Stimulated activated memory B cell treated with anti-CD40 and anti-IgM and Interleukin-4, amounts not matched to agents 10 μg/mL and 1 μg/mL and 100 μg/mL, for 72 hours (primary cell): ENCODE measurements around the gene HLA-E.
A peak's percentile ranks its signal among the peaks of the same experiment; 100 is the strongest.
"Not testable (repeated sequence)": the region's sequence is repeated elsewhere in the genome, so short reads cannot be mapped to it uniquely, and the experiment has no call there.

Source experiments
- ATAC-seq: fragments of 150-1000 bp; cut with Tn5 transposase; 2 replicates; pipeline ENCODE4 v1.10.0; 2021
- H3K27ac Mint-ChIP-seq: one replicate; pipeline ENCODE4 v1.8.0; 2022; ENCODE audit warnings: mild to moderate bottlenecking, mixed read lengths
- H3K27me3 Mint-ChIP-seq: one replicate; pipeline ENCODE4 v1.8.0; 2022; ENCODE audit warnings: mixed read lengths
- H3K36me3 Mint-ChIP-seq: one replicate; pipeline ENCODE4 v1.8.0; 2022; ENCODE audit warnings: mixed read lengths
- H3K4me1 Mint-ChIP-seq: one replicate; pipeline ENCODE4 v1.8.0; 2022; ENCODE audit warnings: mixed read lengths
- H3K4me3 Mint-ChIP-seq: one replicate; pipeline ENCODE4 v1.8.0; 2022; ENCODE audit warnings: mild to moderate bottlenecking, moderate library complexity, mixed read lengths
- H3K9me3 Mint-ChIP-seq: one replicate; pipeline ENCODE4 v1.8.0; 2022; ENCODE audit warnings: mixed read lengths

HLA-E gene

GRCh38 chr6:30513451-30513850 lies 24.1 kb downstream of the HLA-E start:
- H3K9me3 Mint-ChIP-seq, result peaks cover 2% of the 10 kb centered on the region
- H3K36me3 Mint-ChIP-seq, result no peaks in the 10 kb centered on the region
- no peak overlapping the region for H3K27ac Mint-ChIP-seq
- peaks cover 72% of the 10 kb centered on the region for H3K4me1 Mint-ChIP-seq
- no peak for ATAC-seq
- no peaks in the 10 kb centered on the region for H3K27me3 Mint-ChIP-seq
- H3K4me3 Mint-ChIP-seq, result no peak overlapping the region

GRCh38 chr6:30515106-30515505 lies 25.8 kb downstream of the HLA-E start:
- no peak for ATAC-seq
- H3K9me3 Mint-ChIP-seq, result peaks cover 2% of the 10 kb centered on the region
- peaks cover 61% of the 10 kb centered on the region for H3K4me1 Mint-ChIP-seq
- peak overlapping the region; percentile 91 for H3K4me3 Mint-ChIP-seq
- H3K36me3 Mint-ChIP-seq, result no peaks in the 10 kb centered on the region
- no peaks in the 10 kb centered on the region for H3K27me3 Mint-ChIP-seq
- peak overlapping the region; percentile 96 for H3K27ac Mint-ChIP-seq

- peaks cover 57% of the 10 kb centered on the region for H3K4me1 Mint-ChIP-seq
- H3K9me3 Mint-ChIP-seq, result peaks cover 2% of the 10 kb centered on the region
- peak overlapping the region; percentile 91 for H3K4me3 Mint-ChIP-seq
- peak overlapping the region; percentile 96 for H3K27ac Mint-ChIP-seq
- H3K27me3 Mint-ChIP-seq, result no peaks in the 10 kb centered on the region
- ATAC-seq, result peak; percentile 91
- no peaks in the 10 kb centered on the region for H3K36me3 Mint-ChIP-seq
Observed at GRCh38 chr6:30515944-30516753, 26.8 kb downstream of the HLA-E start.

- H3K4me3 Mint-ChIP-seq, result peak overlapping the region; percentile 91
- H3K27me3 Mint-ChIP-seq, ATAC-seq: not testable (repeated sequence)
Observed at GRCh38 chr6:30516754-30517076, 27.4 kb downstream of the HLA-E start.

GRCh38 chr6:30517767-30518504 lies 28.6 kb downstream of the HLA-E start:
- H3K27me3 Mint-ChIP-seq, H3K9me3 Mint-ChIP-seq, H3K4me3 Mint-ChIP-seq, H3K36me3 Mint-ChIP-seq, ATAC-seq: not testable (repeated sequence)
- peaks cover 56% of the 10 kb centered on the region for H3K4me1 Mint-ChIP-seq
- H3K27ac Mint-ChIP-seq, result peak overlapping the region; percentile 96

More at GRCh38 chr6:30516754-30517076, 27.4 kb downstream of the HLA-E start:
- Mint-ChIP-seq H3K27ac (peak overlapping the region; percentile 96), H3K4me1 (peaks cover 56% of the 10 kb centered on the region)
- H3K36me3 Mint-ChIP-seq, H3K9me3 Mint-ChIP-seq: not testable (repeated sequence)

GRCh38 chr6:30518505-30519145 lies 29.3 kb downstream of the HLA-E start:
- H3K9me3 Mint-ChIP-seq, H3K4me3 Mint-ChIP-seq, H3K36me3 Mint-ChIP-seq, H3K27me3 Mint-ChIP-seq, ATAC-seq: not testable (repeated sequence)
- Mint-ChIP-seq H3K4me1 (peaks cover 60% of the 10 kb centered on the region), H3K27ac (peak overlapping the region; percentile 96)

GRCh38 chr6:30520522-30520921 lies 31.2 kb downstream of the HLA-E start:
- Mint-ChIP-seq H3K27me3 (no peaks in the 10 kb centered on the region), H3K4me1 (peaks cover 68% of the 10 kb centered on the region), H3K36me3 (peaks cover 6% of the 10 kb centered on the region), H3K27ac (peak overlapping the region; percentile 59), H3K9me3 (peaks cover 2% of the 10 kb centered on the region), H3K4me3 (no peak overlapping the region)
- no peak for ATAC-seq

- not testable (repeated sequence) for ATAC-seq, H3K27me3 Mint-ChIP-seq, H3K4me3 Mint-ChIP-seq, H3K9me3 Mint-ChIP-seq, H3K36me3 Mint-ChIP-seq
- peaks cover 68% of the 10 kb centered on the region for H3K4me1 Mint-ChIP-seq
- H3K27ac Mint-ChIP-seq, result peak overlapping the region; percentile 78
Observed at GRCh38 chr6:30521082-30521481, 31.8 kb downstream of the HLA-E start.

- ATAC-seq, H3K4me3 Mint-ChIP-seq, H3K27me3 Mint-ChIP-seq, H3K36me3 Mint-ChIP-seq, H3K9me3 Mint-ChIP-seq: not testable (repeated sequence)
- H3K27ac Mint-ChIP-seq, result peak overlapping the region; percentile 78
- H3K4me1 Mint-ChIP-seq, result peaks cover 64% of the 10 kb centered on the region
Observed at GRCh38 chr6:30521952-30522351, 32.6 kb downstream of the HLA-E start.

GRCh38 chr6:30526444-30526843 lies 37.1 kb downstream of the HLA-E start:
- not testable (repeated sequence) for ATAC-seq

GRCh38 chr6:30529349-30529875 lies 40.1 kb downstream of the HLA-E start:
- peak; percentile 89 for ATAC-seq
- not testable (repeated sequence) for H3K27me3 Mint-ChIP-seq, H3K36me3 Mint-ChIP-seq, H3K9me3 Mint-ChIP-seq
- peaks cover 74% of the 10 kb centered on the region for H3K4me1 Mint-ChIP-seq
- H3K27ac Mint-ChIP-seq, result peak overlapping the region; percentile 78
- peak overlapping the region; percentile 11 for H3K4me3 Mint-ChIP-seq

More at GRCh38 chr6:30526444-30526843, 37.1 kb downstream of the HLA-E start:
- H3K9me3 Mint-ChIP-seq, H3K27me3 Mint-ChIP-seq, H3K36me3 Mint-ChIP-seq, H3K4me3 Mint-ChIP-seq: not testable (repeated sequence)
- peaks cover 80% of the 10 kb centered on the region for H3K4me1 Mint-ChIP-seq
- peak overlapping the region; percentile 78 for H3K27ac Mint-ChIP-seq

GRCh38 chr6:30530014-30530413 lies 40.7 kb downstream of the HLA-E start:
- Mint-ChIP-seq H3K27me3 (no peaks in the 10 kb centered on the region), H3K9me3 (no peaks in the 10 kb centered on the region), H3K36me3 (peaks cover 2% of the 10 kb centered on the region), H3K4me1 (peaks cover 68% of the 10 kb centered on the region), H3K27ac (peak overlapping the region; percentile 78), H3K4me3 (no peak overlapping the region)
- no peak for ATAC-seq

GRCh38 chr6:30533460-30534294 lies 44.4 kb downstream of the HLA-E start:
- H3K4me1 Mint-ChIP-seq, result peaks cover 44% of the 10 kb centered on the region
- no peak for ATAC-seq

GRCh38 chr6:30537931-30538330 lies 48.6 kb downstream of the HLA-E start:
- H3K4me3 Mint-ChIP-seq, result no peak overlapping the region
- peaks cover 25% of the 10 kb centered on the region for H3K4me1 Mint-ChIP-seq

More at GRCh38 chr6:30533460-30534294, 44.4 kb downstream of the HLA-E start:
- no peaks in the 10 kb centered on the region for H3K27me3 Mint-ChIP-seq
- H3K4me3 Mint-ChIP-seq, result peak overlapping the region; percentile 58
- H3K36me3 Mint-ChIP-seq, result no peaks in the 10 kb centered on the region
- no peaks in the 10 kb centered on the region for H3K9me3 Mint-ChIP-seq
- H3K27ac Mint-ChIP-seq, result peak overlapping the region; percentile 80

More at GRCh38 chr6:30537931-30538330, 48.6 kb downstream of the HLA-E start:
- H3K9me3 Mint-ChIP-seq, result no peaks in the 10 kb centered on the region
- H3K36me3 Mint-ChIP-seq, result no peaks in the 10 kb centered on the region
- H3K27ac Mint-ChIP-seq, result no peak overlapping the region
- no peaks in the 10 kb centered on the region for H3K27me3 Mint-ChIP-seq
- ATAC-seq, result no peak
